Suprapubic skin (tissue), 4 donors: ENCODE measurements around the gene APCDD1.
A peak's percentile ranks its signal among the peaks of the same experiment; 100 is the strongest.

ENCODE experiments used
- POLR2A ChIP-seq, 2 donors: fragments of 450-650 bp; IDR thresholded peaks; one replicate each; pipeline ENCODE4 v1.6.1; 2017; ENCODE audit warnings: antibody characterized with exemption in 2 of 2, mild to moderate bottlenecking in 2 of 2, moderate library complexity in 2 of 2
- POLR2AphosphoS5 ChIP-seq, 3 donors: sonication (generic); formaldehyde crosslinking; IDR thresholded peaks; one replicate each; pipeline ENCODE4 v1.6.1; 2017; ENCODE audit warnings: antibody characterized with exemption in 3 of 3
- TF ChIP-seq, protein P1 (sequence below), 2 donors: fragments of 200-600 bp in 1 of 2; fragments of 450-650 bp in 1 of 2; sonication (generic) in 1 of 2; IDR thresholded peaks; one replicate each; pipeline ENCODE4 v1.5.1; 2016 to 2019; ENCODE audit warnings: antibody characterized with exemption in 2 of 2, mild to moderate bottlenecking in 1 of 2, moderate library complexity in 1 of 2

DNA sequence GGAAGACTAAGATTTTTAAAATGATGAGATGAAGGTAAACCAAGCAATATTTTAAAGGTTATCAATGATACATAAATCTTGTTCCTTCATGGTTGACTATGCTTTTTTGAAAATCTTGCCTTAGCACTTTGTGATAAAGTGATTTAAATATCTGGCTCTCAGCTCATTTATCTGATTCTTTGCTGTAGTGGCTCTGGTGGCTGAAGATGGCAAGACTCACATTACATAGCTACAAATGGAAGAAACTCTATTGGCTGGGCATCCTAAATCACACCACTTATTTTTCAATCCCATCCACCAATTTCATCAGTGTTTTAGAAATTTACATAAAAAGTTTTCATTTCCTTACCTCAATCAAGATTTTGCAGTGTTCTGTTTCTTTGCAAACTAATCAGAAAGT is 16.6 kb upstream of the APCDD1 start:
- TF ChIP-seq, protein P1, sequence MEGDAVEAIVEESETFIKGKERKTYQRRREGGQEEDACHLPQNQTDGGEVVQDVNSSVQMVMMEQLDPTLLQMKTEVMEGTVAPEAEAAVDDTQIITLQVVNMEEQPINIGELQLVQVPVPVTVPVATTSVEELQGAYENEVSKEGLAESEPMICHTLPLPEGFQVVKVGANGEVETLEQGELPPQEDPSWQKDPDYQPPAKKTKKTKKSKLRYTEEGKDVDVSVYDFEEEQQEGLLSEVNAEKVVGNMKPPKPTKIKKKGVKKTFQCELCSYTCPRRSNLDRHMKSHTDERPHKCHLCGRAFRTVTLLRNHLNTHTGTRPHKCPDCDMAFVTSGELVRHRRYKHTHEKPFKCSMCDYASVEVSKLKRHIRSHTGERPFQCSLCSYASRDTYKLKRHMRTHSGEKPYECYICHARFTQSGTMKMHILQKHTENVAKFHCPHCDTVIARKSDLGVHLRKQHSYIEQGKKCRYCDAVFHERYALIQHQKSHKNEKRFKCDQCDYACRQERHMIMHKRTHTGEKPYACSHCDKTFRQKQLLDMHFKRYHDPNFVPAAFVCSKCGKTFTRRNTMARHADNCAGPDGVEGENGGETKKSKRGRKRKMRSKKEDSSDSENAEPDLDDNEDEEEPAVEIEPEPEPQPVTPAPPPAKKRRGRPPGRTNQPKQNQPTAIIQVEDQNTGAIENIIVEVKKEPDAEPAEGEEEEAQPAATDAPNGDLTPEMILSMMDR (IDR thresholded peaks at IDR 0.05), result peak in 1 of 2 donors; percentile 39
- TF ChIP-seq POLR2AphosphoS5 (IDR thresholded peaks at IDR 0.05) (no peak), POLR2A (IDR thresholded peaks at IDR 0.05) (no peak)
